GM03348 (cell line): ENCODE measurements around the gene TPP2.

Experiments used
- DNase-seq: peaks from one replicate; pipeline ENCODE4 v3.0.0; 2012; ENCODE audit warnings: low spot score

TPP2 gene

DNA sequence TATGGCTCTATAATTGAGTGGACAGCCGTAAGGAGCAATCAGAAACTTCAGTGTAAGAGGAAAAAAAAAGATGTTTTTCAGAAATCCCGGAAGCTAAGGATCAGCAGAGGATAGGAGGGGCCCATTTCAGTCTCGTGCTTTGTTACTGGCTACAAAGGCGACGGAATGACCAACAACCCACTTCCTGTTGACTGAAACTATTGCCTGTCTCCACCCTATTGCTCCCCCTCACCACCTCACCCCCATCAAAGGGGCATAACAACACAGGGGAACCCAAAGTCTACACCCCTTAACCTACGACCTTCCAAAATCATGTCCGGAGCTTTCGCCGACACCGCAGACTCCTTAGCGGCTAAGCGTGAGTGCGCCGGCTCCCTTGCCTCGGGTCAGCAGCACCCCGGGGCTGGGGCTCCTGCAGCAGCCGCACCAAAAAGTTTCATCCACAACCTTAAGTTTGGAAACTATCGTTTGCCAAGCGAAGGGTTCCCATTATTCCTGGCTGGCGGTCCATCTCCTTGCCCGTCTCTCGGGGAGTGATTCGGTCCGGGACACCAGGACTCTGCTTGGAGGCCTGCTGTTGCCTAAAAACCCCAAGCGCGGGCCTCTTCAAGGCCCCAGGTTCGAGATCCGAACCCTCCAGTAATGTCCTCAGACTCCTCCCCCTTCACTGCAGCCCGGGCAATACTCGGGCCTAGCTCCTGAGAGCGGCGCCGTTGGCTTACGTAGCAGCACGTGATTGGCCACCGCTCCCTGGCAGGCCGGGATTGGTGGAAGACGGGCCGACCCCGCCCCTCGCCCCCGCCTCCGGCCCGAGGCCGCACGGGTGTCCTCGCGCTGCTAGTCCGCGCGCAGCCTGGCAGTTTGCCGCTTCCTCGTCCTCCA lies at the start of gene TPP2:
Gene TPP2 (plus strand): TSS at position 840 of the 882 bp plus-strand sequence. CDS start 53 bp downstream, outside the sequence.
- DNase-seq, result peak; percentile 100

DNA sequence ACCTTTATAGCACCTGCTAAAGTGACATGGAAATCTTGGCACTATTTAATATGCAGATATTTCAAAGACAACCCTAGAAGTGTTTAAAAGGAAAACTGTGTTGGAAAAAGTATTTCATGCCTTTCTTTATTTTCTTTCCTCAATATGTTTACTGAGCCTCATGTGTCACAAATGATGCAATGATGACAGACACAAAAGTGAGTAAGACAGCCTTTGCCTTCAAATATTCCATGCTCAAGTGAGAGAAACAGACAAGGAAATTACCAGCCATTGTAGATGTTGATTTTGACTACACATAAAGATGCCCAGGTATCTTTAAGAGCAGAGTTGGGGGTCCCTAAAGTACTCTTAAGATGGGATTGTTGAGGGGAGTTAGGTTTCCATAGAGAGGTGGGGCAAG lies 48.0 kb upstream of the TPP2 start:
- no peak for DNase-seq

DNA sequence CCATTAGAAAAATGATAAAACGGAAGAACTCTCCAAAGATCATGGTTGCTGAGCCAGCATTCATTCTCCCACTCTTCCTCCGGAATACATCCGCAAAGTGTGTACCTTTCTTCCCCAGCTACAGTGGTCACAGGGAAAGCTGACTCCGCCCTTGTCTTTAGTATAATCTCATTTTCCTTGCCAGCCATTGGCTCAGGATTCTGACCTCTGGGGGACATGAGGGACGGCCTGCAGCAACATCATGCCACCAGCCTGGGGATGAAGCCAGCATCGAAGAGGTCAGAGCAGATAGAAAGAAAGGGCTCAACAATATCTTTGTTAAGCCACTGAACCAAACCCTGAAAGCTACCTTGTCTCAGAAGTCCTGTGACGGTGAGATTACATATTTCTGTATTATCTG lies 46.3 kb upstream of the TPP2 start:
- no peak for DNase-seq

DNA sequence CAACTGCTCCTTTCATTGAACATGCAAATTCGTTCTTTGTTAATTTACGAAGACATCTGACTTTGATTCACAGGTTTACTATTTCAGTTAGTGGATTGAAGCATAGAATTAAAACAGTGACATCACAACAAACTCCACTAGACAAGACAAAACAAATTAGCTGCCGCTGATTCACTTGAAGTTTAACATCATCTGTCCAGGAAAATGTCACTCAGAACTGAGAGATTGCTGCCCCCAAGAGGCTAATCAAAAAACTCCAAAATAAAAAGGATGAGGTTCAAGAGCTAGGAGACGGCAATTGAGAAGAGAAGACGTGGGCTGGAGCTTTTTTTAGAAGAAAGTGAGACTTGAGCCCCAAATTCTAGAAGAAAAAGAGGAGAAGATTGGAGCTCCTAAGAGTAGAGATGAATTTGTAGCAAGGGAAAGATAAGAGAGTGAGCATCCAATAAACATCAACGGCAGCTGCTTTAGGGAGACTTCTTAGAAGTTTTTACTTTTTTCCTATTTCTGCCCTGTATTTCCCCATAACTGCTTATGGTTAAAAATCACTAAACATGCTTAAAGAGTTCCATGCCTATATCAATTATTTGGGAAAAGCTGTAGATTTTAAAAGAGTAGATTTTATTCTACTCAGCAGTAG lies 40.8 kb upstream of the TPP2 start:
- peak; percentile 32 for DNase-seq

DNA sequence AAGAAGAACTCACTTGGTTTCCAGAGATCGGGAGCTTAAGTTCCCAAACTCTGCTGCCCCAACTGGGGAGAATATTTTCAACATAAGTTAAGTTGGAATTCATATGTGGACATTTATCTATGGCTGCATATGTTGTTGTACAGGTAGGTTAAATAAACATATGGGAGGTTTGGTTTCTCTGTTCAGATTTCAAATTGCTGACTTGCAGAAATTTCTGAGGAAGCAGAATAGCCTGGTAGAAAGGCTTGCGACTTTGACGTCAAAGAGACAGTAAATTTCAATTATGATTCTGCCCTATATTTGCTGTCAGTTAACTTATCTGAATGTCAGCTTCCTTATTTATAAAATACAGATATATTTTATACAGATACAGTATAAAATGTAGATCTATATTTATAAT lies 40.0 kb upstream of the TPP2 start:
- DNase-seq, result no peak

DNA sequence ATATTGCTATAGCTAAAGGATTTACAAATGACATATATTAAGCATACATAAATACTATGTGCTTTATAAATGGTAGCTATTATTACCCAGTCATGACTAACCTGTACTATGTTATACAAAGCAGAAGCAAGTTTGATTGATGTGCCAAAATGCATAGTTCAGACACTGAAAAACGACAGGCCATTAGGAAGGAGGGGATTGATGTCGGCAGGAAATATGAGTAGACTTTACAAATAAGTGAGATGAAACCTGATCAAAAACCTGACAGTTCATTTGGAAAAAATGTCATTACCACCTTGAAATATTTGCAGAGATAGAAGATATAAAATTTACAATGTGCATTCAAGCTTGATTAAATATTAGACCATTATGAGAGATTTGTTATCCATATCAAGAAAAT lies 38.8 kb upstream of the TPP2 start:
- DNase-seq, result no peak

DNA sequence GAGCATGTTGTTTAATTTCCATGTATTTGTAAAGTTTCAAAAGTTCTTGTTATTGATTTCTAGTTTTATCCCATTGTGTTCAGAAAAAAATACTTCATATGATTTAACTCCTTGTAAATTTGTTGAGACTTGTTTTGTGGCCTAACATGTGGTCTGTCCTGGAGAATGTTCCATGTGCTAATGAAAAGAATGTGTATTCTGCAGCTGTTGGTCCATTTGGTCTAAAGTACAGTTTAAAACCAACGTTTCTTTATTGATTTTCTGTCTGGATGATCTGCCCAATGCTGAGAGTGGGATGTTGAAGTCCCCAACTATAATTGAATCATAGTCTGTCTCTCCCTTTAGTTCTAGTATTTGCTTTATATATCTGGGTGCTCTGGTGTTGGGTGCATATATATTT lies 34.9 kb upstream of the TPP2 start:
- DNase-seq, result no peak

DNA sequence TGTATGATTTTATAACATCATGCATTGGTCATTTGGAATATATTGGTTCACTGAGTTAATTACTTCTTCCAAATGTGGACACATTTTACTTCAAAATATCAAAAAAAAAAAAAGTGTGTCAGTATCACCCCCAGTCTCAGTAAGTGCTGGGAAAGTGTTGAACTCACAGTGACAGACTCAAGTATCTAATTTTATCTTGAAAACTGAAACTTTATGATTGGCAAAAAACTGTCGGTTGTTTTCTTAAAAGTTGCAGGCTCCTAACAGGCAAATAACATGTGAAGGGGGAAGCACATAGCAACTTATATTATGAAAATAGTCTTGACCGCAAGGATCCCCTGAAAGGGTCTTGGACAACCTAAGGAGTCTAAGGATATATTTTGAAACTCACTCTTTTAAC lies 33.5 kb upstream of the TPP2 start:
- DNase-seq, result no peak

DNA sequence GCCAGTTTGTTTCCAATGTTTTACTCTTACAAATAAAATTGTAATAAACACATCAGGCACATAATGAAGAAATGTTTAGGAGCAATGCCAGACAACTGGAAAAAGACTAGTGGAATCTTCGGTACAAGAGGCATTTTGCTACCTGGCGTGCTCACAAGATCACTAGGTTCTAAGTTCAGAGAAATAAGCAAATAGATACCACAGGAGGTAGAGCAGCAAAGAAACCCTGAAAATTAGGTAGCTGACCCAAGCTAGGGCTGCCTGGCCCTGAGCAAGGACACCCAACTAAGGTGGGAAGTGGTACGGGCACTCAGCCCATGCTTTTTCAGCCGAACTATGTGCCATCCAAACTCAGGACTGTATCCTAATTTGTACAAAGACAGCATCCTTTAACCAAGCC lies 32.2 kb upstream of the TPP2 start:
- DNase-seq, result no peak

DNA sequence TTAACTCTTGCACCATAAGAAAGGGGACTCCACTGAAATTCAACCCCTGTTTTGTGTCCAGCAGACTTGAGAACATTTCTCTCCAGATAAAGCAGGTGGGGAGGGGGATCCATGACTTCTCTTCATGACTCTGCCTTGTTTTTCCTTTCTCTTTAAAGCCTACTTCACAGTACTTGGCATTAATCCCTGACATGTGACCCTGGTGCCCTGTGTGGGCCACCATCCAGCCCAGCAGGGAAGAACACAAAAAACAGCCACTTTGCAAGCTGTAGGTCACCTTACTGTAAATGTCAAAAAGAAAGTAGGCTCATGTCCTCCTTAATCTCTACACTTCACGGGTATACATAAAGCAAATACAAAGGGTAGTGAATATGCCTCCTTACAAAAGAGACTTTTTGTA lies 30.3 kb upstream of the TPP2 start:
- DNase-seq, result no peak

DNA sequence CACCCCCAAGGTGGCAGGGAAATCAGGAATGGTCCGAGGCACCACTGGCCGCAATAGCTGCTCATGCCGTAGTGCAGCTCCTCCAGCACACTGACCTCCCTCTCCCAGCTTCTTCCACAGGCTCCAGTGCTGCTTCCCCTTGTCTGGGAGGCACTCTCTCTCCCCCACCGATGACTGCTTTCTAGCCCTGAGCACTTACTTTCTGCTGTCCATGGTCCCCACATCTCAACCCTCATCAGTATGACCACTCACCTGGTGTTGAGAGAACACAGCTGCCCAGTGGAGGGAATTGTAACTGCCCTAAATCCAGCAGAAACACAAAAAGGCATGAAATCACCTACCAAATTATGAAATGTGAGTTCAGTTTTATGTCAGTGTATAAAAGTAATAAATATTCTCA lies 28.9 kb upstream of the TPP2 start:
- DNase-seq, result no peak

DNA sequence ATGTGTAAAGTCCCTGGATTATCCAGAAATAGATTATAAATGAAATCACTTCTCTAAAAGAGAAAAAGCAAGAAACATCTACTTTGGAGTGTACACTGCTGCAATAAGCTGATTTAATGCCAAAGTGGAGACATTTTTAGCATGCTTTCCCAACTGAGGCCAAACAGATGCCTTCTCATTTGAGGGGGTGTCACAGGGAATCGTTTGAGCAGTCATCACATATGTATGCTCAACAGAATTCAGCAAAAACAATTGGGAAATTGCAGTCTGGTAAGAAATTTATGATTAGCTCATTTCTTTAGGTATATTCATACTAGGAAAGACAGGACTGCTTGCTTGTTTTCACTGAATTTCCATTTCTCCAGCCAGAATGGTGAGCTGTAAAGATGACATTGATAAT lies 27.3 kb upstream of the TPP2 start:
- DNase-seq, result peak; percentile 44

DNA sequence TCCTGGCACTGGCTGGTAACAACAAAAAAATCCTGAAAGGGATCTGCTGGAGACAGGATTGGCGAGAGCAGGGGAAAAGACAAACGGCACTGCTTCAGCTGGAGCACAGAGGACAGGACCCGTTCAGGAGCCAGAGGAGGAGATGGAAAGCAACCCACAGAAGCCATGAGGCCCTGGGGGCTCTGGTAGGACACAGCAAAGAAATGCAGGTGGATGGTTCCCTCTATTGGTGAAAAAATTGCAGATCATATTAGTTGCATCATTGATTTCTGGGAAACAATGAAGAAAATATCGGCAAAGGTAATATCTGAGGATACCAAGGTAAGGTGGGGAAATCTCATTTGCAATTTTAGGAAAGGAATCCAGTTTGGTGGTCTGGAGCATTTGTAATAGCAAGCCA lies 25.7 kb upstream of the TPP2 start:
- no peak for DNase-seq

DNA sequence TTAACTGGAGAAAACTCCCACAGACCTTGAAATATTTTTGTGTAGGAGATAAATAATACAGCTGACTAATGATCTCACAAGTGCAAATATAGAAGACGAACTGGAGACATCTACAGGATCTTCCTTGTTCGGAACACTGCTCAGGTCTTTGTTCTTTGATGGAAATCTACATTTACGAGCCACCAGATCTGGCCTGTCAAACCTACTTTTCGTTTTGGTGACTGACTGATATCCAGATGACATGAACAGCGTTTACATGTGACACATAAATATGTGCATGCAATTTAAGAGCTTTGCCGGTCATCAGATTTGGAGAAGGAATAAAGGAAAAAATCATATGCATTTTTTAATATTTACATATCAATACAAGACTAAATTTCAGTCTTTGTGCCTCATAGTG lies 24.5 kb upstream of the TPP2 start:
- DNase-seq, result no peak

DNA sequence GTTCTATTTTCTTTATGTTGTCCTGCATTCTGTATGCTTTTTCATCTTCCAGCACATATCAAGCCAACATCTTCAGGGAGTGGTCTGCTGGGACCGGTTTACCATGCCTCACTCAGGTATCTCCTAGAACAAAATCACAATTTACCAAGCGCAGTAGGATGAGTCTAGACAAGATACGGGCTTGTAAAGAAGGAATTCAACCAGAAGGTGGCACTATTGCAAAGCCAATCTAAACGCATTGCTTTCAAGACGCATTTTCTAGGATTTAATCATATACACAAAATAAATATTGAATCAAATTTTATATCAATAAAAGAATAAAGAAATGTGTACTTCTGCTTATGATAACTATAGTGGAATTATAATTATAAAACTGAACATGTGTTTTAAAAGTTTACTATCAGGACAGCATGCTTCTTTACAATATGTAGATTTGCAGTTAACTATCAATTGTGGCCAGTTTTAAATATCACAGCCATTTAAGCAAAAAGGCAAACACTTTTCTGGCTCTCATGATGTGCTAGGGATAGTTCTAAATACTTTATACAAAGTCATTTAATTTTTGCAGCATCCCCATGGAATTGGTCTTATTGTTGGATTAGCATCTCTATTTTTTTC lies 16.1 kb upstream of the TPP2 start:
- DNase-seq, result peak; percentile 62

DNA sequence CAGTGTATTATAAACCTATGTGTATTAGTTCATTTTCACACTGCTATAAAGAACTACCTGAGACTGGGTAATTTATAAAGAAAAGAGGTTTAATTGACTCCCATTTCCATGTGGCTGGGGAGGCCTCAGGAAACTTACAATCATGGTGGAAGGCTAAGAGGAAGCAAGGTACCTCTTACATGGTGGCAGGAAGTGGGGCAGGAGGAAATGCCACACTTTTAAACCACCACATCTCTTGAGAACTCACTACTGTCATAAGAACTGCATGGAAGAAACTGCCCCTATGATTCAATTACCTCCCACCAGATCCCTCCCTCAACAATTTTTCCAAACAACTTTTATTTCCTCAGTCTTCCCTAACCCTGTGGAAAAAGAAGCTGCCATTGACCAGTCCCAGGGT lies 14.5 kb upstream of the TPP2 start:
- no peak for DNase-seq

DNA sequence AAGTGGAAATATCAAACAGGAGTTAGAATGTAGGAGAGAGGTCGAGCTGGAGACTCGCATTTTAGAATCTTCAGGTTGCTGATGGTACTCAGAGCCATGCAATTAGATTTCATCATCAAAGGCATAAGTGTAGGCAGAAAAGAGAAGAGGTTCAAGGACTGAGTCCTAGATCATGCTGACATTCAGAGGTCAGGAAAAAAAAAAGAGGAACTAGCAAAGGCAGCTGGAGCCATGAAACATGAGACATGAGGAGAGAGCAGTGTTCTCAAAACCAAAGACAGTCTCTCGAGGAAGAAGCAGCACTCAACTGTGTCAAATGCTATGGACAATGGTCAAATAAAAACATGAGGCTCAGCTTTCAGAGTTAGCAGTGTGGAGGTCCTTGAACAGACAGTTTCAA lies 12.4 kb upstream of the TPP2 start:
- DNase-seq, result no peak

DNA sequence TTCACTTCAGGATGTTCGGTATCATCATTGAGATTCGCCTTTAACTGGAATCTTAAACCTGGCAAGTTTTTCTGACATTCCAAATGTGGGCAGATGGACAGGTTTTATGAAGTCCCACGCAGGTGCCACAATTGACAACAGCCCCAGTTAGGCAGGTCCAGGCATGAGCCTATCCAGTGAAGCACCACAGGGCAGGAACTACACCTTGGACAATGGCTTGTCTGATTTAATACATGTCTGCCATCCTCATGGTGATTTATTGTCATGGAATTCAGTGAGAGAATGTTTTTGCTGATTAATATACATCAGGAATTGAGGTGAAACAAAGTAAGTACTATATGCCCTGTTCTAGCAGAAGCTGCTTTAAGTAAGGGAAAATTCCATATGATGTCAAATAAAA lies 10.2 kb upstream of the TPP2 start:
- DNase-seq, result no peak

DNA sequence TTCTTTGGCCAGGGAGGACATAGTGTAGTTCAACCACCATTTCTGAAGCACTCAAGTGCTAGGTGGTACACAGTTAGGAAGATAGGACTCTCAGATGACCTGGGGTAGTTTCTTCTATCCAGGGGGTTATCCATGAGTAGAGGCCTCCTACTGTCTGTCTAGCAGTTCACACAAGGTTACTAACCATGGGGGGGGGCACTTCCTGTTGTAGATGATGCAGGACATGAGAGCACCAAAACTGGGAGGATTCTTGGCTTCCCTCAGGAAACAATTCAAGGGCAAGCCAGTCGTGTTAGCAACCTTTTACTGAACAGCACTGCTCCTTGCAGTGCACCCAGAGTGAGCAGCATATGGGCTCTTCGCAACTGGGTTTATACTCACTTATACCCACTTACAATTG lies 8.9 kb upstream of the TPP2 start:
- DNase-seq, result no peak

DNA sequence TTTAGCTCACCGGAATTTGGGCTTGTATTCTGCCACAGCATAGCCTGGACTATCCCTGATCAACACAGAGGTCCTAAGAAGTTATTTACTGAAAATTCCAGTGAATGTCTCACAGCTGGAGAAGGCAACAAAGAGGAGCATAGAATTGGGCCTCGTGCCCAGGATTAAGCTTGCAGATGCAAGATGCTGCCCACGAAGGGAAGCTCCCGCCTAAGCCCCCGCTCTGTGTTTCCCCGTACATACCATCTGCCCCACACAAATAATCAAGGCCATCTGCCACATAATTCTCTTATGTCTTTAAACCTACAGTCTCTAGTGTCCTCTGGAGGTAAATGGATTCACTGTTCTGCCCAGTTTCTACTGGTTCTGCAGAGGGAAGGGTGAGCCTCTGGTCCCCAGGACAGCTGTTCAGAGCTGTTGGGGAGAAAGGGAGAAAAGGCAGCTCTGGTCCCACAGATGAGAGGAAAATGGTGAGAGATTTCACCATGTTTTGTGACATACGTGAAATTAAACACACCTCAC lies 7.4 kb upstream of the TPP2 start:
- no peak for DNase-seq

DNA sequence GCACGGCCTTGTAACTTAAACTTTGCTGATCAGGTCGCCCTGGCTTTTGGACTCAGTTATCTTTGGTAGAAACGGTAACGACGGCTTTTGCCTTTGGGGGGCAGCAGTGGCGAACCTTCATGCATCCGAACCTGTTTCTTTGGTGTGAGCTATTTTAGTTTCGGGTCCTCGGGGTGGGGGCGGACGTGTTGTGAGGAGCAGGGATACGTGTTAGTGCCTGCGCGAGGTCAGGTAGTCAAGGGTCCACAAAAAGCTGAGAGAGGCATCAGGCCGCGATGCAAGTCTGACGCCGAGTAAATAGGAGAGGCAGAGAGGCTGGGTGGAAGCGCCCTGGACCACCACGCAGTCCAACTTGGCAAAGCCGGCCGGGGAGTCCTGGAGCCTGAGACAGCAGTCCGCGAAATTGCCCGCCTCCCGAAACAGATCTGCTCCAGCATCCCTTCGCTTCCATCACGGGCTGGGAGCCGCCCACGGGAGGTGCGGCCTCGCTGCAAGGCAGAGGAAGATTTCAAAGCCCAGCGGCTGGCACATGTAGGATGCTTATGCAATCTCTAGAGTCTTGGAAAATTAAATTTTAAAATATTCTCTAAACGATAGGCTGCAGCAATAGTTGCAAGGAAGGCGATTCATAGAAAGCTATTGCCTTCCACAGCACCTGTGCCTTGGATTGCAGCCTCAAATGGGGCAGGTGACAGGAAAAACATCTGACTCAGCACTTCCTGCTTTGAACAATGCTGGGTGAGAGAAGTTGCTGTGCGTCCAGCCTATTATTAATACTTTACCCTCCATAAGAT lies 4.6 kb upstream of the TPP2 start:
- peak; percentile 84 for DNase-seq

DNA sequence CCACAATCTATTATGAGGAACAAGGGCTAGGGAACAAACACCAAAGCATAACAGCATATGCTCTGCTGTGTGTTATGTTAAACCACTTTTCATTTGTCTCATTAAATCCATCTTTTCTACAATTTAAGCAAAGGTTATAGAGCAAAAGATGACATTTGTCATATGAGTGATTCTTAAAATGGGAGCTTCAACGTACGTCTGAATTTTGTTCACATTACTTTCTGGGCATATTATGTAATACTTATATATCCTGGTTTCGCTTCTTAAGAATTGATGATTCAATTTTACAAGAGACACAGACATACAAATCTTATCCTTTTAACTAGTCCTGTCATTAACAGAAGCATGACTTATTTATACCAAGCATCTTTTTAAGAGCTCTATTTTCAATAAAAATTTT lies 3.3 kb upstream of the TPP2 start:
- no peak for DNase-seq
